ENCODE measurements around the gene AFAP1L2.

DNA sequence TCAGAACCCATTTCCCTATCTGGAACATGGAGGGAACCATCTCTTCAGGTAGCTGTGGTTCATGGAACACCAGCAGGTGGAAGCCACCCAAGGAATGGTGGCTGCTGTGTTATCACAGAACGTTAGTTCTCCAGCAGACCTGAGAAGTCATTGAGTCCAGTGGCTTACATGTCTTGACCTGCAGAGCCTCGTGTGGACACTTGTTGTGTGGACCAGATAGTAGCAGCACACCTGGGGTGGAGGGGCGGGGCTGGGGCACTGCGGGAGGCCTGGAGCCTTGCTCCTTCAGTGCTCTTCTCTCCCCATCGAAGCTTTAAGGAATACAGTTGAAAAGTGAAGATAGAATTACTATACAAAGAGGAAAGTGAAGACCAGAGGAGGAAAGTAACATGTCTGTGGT lies 122.8 kb downstream of the AFAP1L2 start:
- TF ChIP-seq EP300 (IDR thresholded peaks at IDR 0.05): no peak
- TF ChIP-seq POLR2A (IDR thresholded peaks at IDR 0.05): no peak
- TF ChIP-seq, protein P1, sequence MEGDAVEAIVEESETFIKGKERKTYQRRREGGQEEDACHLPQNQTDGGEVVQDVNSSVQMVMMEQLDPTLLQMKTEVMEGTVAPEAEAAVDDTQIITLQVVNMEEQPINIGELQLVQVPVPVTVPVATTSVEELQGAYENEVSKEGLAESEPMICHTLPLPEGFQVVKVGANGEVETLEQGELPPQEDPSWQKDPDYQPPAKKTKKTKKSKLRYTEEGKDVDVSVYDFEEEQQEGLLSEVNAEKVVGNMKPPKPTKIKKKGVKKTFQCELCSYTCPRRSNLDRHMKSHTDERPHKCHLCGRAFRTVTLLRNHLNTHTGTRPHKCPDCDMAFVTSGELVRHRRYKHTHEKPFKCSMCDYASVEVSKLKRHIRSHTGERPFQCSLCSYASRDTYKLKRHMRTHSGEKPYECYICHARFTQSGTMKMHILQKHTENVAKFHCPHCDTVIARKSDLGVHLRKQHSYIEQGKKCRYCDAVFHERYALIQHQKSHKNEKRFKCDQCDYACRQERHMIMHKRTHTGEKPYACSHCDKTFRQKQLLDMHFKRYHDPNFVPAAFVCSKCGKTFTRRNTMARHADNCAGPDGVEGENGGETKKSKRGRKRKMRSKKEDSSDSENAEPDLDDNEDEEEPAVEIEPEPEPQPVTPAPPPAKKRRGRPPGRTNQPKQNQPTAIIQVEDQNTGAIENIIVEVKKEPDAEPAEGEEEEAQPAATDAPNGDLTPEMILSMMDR (IDR thresholded peaks at IDR 0.05): no peak

Measured in stomach (tissue), 4 donors.